ENCODE results near the gene COLEC12.

DNA sequence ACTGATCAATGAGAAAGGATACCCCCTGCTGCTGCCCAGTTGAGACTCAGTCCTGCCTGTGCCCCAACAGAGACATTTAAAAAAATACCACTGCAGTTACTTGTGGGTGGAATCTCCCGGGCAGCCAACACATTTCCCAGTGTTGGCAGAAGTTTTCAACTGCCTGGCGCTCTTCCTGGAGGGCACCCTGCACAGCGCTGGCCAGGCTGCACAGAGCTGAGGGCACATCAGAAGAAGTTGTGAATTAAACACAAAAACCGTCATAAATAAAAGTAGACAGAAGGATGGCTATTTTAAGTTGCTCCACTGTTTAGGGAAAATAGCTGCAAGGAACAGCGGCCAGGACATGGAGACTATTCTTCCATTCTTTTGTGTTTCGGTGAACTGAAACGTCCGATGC lies 122.4 kb downstream of the COLEC12 start:
- TF ChIP-seq POLR2AphosphoS5 (IDR thresholded peaks at IDR 0.05) (no peak), POLR2A (IDR thresholded peaks at IDR 0.05) (no peak)
- TF ChIP-seq, protein P1, sequence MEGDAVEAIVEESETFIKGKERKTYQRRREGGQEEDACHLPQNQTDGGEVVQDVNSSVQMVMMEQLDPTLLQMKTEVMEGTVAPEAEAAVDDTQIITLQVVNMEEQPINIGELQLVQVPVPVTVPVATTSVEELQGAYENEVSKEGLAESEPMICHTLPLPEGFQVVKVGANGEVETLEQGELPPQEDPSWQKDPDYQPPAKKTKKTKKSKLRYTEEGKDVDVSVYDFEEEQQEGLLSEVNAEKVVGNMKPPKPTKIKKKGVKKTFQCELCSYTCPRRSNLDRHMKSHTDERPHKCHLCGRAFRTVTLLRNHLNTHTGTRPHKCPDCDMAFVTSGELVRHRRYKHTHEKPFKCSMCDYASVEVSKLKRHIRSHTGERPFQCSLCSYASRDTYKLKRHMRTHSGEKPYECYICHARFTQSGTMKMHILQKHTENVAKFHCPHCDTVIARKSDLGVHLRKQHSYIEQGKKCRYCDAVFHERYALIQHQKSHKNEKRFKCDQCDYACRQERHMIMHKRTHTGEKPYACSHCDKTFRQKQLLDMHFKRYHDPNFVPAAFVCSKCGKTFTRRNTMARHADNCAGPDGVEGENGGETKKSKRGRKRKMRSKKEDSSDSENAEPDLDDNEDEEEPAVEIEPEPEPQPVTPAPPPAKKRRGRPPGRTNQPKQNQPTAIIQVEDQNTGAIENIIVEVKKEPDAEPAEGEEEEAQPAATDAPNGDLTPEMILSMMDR (IDR thresholded peaks at IDR 0.05) = no peak
